GM12878 (cell line): ENCODE measurements around the gene KBTBD8. TPM values are rescaled to one million over a fixed set of nuclear protein-coding genes. Genes with fewer than 3 reads are reported as not detected.

Source experiments
- ATAC-seq: fragments of 200-7000 bp; cut with Tn5 transposase; 3 replicates; pipeline ENCODE4 v1.9.1; 2020; ENCODE audit warnings: mild to moderate bottlenecking, moderate library complexity
- BruUV-seq: library from RNA; stranded (reverse); fragments of 400-500 nt; replicated peaks from 2 replicates; lab custom pipeline; 2021; lab: Mats Ljungman, UMichigan
- CTCF ChIA-PET: fragments of 300-600 bp; sonication (Branson Sonifier 250); formaldehyde crosslinking; extraction: SDS; loops from one replicate; lab custom pipeline; 2021; ENCODE audit warnings: inconsistent platforms; lab: Yijun Ruan, JAX
- POLR2A ChIA-PET: fragments of 350-600 bp; formaldehyde crosslinking; extraction: SDS; loops from one replicate; lab custom pipeline; 2021; ENCODE audit warnings: inconsistent platforms; lab: Charles Lee
- RAD21 ChIA-PET: fragments of 300-600 bp; sonication (Branson Sonifier 250); formaldehyde crosslinking; loops from one replicate; lab custom pipeline; 2023; ENCODE audit warnings: antibody characterized with exemption; ENCODE audit not compliant: unreplicated experiment; lab: Charles Lee
- SMC1A ChIA-PET: fragments of 300-600 bp; sonication (Branson Sonifier 250); formaldehyde crosslinking; loops from one replicate; lab custom pipeline; 2023; ENCODE audit not compliant: unreplicated experiment, uncharacterized antibody; lab: Charles Lee
- DNase-seq: peaks from one replicate; pipeline ENCODE4 v3.0.0-alpha.2; 2011; ENCODE audit warnings: low read depth, low spot score
- FAIRE-seq: peaks from 3 replicates; lab custom pipeline; 2011; peaks lifted over from hg19 to GRCh38; lab: Jason Lieb, UNC
- H2AFZ ChIP-seq: 2 replicates; pipeline ENCODE4 v1.6.0; 2011; ENCODE audit warnings: low read depth, low read length, control low read depth; ENCODE audit not compliant: control insufficient read depth
- H3K27ac ChIP-seq: 2 replicates; pipeline ENCODE4 v1.5.1; 2011; ENCODE audit warnings: control low read depth; ENCODE audit not compliant: control insufficient read depth, insufficient read depth
- H3K27me3 ChIP-seq, 2 experiments: replicated peaks in 1 of 2; 2 replicates each; pipeline versions ENCODE4 v1.6.0 to v1.6.1; 2011; ENCODE audit warnings: low read length in 1 of 2; ENCODE audit not compliant: control insufficient read depth in 2 of 2, insufficient read depth in 2 of 2
- H3K36me3 ChIP-seq, 2 experiments: 2 replicates each; pipeline ENCODE4 v1.5.1; 2011; ENCODE audit warnings: low read length in 1 of 2; ENCODE audit not compliant: control insufficient read depth in 2 of 2, insufficient read depth in 2 of 2
- H3K4me1 ChIP-seq: 2 replicates; pipeline ENCODE4 v1.6.1; 2011; ENCODE audit warnings: mild to moderate bottlenecking, low read length, moderate library complexity, mixed read lengths; ENCODE audit not compliant: control insufficient read depth, insufficient read depth
- H3K4me2 ChIP-seq: 2 replicates; pipeline ENCODE4 v1.6.0; 2011; ENCODE audit warnings: control low read depth; ENCODE audit not compliant: control insufficient read depth, insufficient read depth
- H3K4me3 ChIP-seq: fragments of 200-600 bp; sonication (generic); 2 replicates; pipeline ENCODE4 v1.5.1; 2016
- H3K79me2 ChIP-seq: 2 replicates; pipeline ENCODE4 v1.6.0; 2011; ENCODE audit warnings: low read length; ENCODE audit not compliant: control insufficient read depth, insufficient read depth
- H3K9ac ChIP-seq: 2 replicates; pipeline ENCODE4 v1.8.0; 2011; ENCODE audit warnings: low read length, control low read depth, mixed read lengths; ENCODE audit not compliant: control insufficient read depth, insufficient read depth
- H3K9me3 ChIP-seq: replicated peaks from 3 replicates; pipeline ENCODE4 v1.5.1; 2011; ENCODE audit warnings: mild to moderate bottlenecking, low read length; ENCODE audit not compliant: control insufficient read depth, insufficient read depth
- H4K20me1 ChIP-seq: 2 replicates; pipeline ENCODE4 v1.6.0; 2011; ENCODE audit not compliant: control insufficient read depth, insufficient read depth
- CBX5 ChIP-seq: sonication (generic); IDR thresholded peaks from 2 replicates; pipeline ENCODE4 v1.6.1; 2016; ENCODE audit warnings: low read depth, moderate library complexity, mild to moderate bottlenecking, inconsistent platforms
- EP300 ChIP-seq, 2 experiments: fragments of 150-350 bp in 1 of 2; IDR thresholded peaks; 2 replicates each; pipeline ENCODE4 v1.6.1; 2011 to 2012; ENCODE audit warnings: low read depth in 2 of 2, low read length in 2 of 2, borderline replicate concordance in 1 of 2, improper control_type of control experiment in 1 of 2, inconsistent platforms in 1 of 2; ENCODE audit not compliant: control insufficient read depth in 1 of 2
- FOXM1 ChIP-seq: IDR thresholded peaks from 2 replicates; pipeline ENCODE4 v1.6.1; 2012; ENCODE audit warnings: low read depth, mild to moderate bottlenecking, inconsistent platforms, low read length, moderate library complexity
- IKZF2 ChIP-seq, 2 experiments: fragments of 450-650 bp; IDR thresholded peaks; 2 replicates each; pipeline ENCODE4 v1.6.1; 2017; ENCODE audit warnings: mild to moderate bottlenecking in 2 of 2, moderate library complexity in 2 of 2
- JUNB ChIP-seq: IDR thresholded peaks from 2 replicates; pipeline ENCODE4 v1.6.1; 2016; ENCODE audit warnings: antibody characterized with exemption, mild to moderate bottlenecking
- JUND ChIP-seq: IDR thresholded peaks from 2 replicates; pipeline ENCODE4 v1.6.1; 2012; ENCODE audit warnings: low read depth, mild to moderate bottlenecking, low read length, improper control_type of control experiment, moderate library complexity
- KAT2A ChIP-seq: conservative IDR thresholded peaks from 2 replicates; pipeline ENCODE4 v1.6.1; 2011; ENCODE audit warnings: low read depth, low read length; ENCODE audit not compliant: control insufficient read depth
- MTA2 ChIP-seq: fragments of 450-650 bp; IDR thresholded peaks from 2 replicates; pipeline ENCODE4 v1.6.1; 2016; ENCODE audit warnings: low read depth, mild to moderate bottlenecking, moderate library complexity
- MYB ChIP-seq: fragments of 150-350 bp; IDR thresholded peaks from 2 replicates; pipeline ENCODE4 v1.6.1; 2014; ENCODE audit warnings: mild to moderate bottlenecking, low read depth, low read length, borderline replicate concordance
- NBN ChIP-seq: fragments of 450-650 bp; IDR thresholded peaks from 2 replicates; pipeline ENCODE4 v1.6.1; 2016
- PKNOX1 ChIP-seq: fragments of 450-650 bp; IDR thresholded peaks from 2 replicates; pipeline ENCODE4 v1.6.1; 2016; ENCODE audit warnings: mild to moderate bottlenecking
- POLR2AphosphoS5 ChIP-seq: IDR thresholded peaks from 2 replicates; pipeline ENCODE4 v1.6.1; 2011; ENCODE audit warnings: mild to moderate bottlenecking, low read length, inconsistent platforms
- RAD51 ChIP-seq: fragments of 450-650 bp; IDR thresholded peaks from 2 replicates; pipeline ENCODE4 v1.6.1; 2016; ENCODE audit warnings: moderate library complexity, mild to moderate bottlenecking, inconsistent platforms
- RUNX3 ChIP-seq: IDR thresholded peaks from 2 replicates; pipeline ENCODE4 v1.6.1; 2012; ENCODE audit warnings: low read length, inconsistent platforms
- SREBF1 ChIP-seq: IDR thresholded peaks from 2 replicates; pipeline ENCODE4 v1.6.1; 2012; ENCODE audit warnings: mild to moderate bottlenecking, low read length
- TCF12 ChIP-seq: IDR thresholded peaks from 2 replicates; pipeline ENCODE4 v1.6.1; 2011; ENCODE audit warnings: low read depth, mild to moderate bottlenecking, low read length
- ZBED1 ChIP-seq: IDR thresholded peaks from 2 replicates; pipeline ENCODE4 v1.6.1; 2016; ENCODE audit warnings: borderline replicate concordance
- ZNF384 ChIP-seq: IDR thresholded peaks from 2 replicates; pipeline ENCODE4 v1.6.1; 2012; ENCODE audit warnings: low read depth, mild to moderate bottlenecking, low read length, improper control_type of control experiment, borderline replicate concordance
- WGBS: methylation state at CpG from one replicate; pipeline ENCODE4 v1.1.6; 2016; ENCODE audit warnings: low lambda C conversion rate; ENCODE audit not compliant: insufficient replicate concordance, insufficient coverage; ENCODE audit errors: missing lambda C conversion rate; 5-methylcytosine and 5-hydroxymethylcytosine counted together
- in situ Hi-C: fragments of 300-500 bp; cut with MboI; formaldehyde crosslinking; loops from 9 replicates; pipeline ENCODE4 v1.14.3; 2018; ENCODE audit warnings: mixed read lengths
- intact Hi-C: fragments of 100-400 bp; cut with micrococcal nuclease; formaldehyde crosslinking; loops from one replicate; pipeline ENCODE4 v1.14.2; 2022; ENCODE audit not compliant: unreplicated experiment
- polyA plus RNA-seq, 11 experiments: library from polyadenylated mRNA; depleted of rRNA in 4 of 11; unstranded in 6 of 11; stranded (reverse) in 5 of 11; fragments of >200 nt; fragmentation: Nextera tagmentation in 4 of 11; fragmentation: Illumina TruSeq in 1 of 11; extraction: Ambion mirVana in 4 of 11; extraction: Trizol in 1 of 11; gene quantifications; 1 replicate in 1 of 11; 2 replicates in 10 of 11; pipeline versions ENCODE4 v1.2.1 to v1.2.3, GENCODE V29; 2011 to 2016; ENCODE audit warnings: inconsistent platforms in 2 of 11, missing spikeins in 2 of 11, low read depth in 1 of 11
- total RNA-seq, 4 experiments: library from RNA; depleted of rRNA in 3 of 4; stranded (reverse); fragments of >200 nt in 3 of 4; fragmentation: Illumina TruSeq in 1 of 4; extraction: Trizol in 1 of 4; gene quantifications; 2 replicates each; pipeline versions ENCODE4 v1.2.1 to v1.2.3, GENCODE V29; 2013 to 2021
- TF ChIP-seq, protein P1 (sequence below): fragments of 150-350 bp; IDR thresholded peaks from 2 replicates; pipeline ENCODE4 v1.6.1; 2016; ENCODE audit warnings: low read depth, low read length

KBTBD8 gene
- total and polyA plus RNA-seq, 10 of the 15 experiments (the other 5 are each of a cell fraction or from before 2014, with no cell fraction given), result 8.5 to 44.4 (median 19.3) TPM

DNA sequence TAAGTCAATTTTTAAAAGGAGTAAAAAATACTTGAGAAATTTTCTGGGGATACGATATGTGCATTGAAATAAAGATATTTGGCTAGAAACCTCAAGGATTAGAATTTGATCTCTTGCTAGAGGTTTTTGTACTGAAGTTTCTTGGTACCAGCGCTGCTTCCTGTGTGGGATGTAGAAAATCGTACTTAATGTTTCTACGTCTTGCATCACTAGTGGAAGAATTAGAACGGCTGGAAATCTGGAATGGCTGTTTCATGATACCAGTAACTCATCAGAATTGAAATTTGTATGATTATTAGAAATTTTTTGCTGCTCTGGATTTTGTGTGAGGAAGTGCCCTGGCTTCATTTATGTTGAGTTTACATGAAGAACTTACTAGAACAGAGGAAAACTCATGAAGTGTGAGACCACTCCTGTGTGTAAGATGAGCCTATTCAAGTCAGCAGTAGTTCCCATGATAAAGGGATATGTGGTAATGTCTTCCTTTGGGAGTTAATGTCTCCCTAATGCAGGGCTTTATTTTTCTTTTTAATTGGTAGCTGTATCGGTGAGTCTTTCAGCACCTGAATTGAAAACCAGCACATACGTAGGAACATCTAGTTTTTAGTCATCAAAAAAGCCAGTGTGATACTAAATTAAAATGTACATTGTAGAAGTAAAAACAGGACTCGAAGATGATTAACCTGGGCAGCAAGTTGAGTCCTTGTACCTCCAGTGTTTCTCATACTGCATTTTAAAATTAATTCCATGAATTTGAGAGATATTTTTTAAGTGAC, 3.2 kb downstream of the KBTBD8 start:
- Histone ChIP-seq H3K27ac (peak overlapping the region; percentile 74), H3K4me2 (peak overlapping the region; percentile 75), H3K9ac (peak overlapping the region; percentile 58), H3K4me1 (peaks cover 8% of the 10 kb centered on the region; the same call in 1 of the 2 replicates), H4K20me1 (no peaks in the 10 kb centered on the region), H3K9me3 (no peaks in the 10 kb centered on the region), H2AFZ (no peak overlapping the region), H3K36me3 (peaks cover 3 to 15% of the 10 kb centered on the region in 2 experiments), H3K79me2 (peaks cover 67% of the 10 kb centered on the region), H3K27me3 (no peaks in the 10 kb centered on the region), H3K4me3 (peak overlapping the region; percentile 62)
- CTCF ChIA-PET, result interaction anchor here (1.0 kb wide), 1 partner anchor 10 kb away, joined by 4 read pairs; no protein-coding TSS in a partner anchor
- POLR2A ChIA-PET, result interaction anchor here (1.2 kb wide), 1 partner anchor 47 kb away, joined by 3 read pairs; no protein-coding TSS in a partner anchor
- ATAC-seq (no peak), DNase-seq (no peak), FAIRE-seq (no peak)
- intact Hi-C loops, result loop anchor here (10.0 kb wide), 1 partner anchor 526 kb away; no protein-coding TSS in a partner anchor
- SMC1A ChIA-PET, result interaction anchor here (1.0 kb wide), 1 partner anchor 46 kb away, joined by 3 read pairs; no protein-coding TSS in a partner anchor
- 14% methylated on average over 8 of the region's 8 CpGs for WGBS
- RAD21 ChIA-PET, result no interaction called here
- in situ Hi-C loops, result no loop called here
- BruUV-seq, result TSS peak; percentile 28
- TF ChIP-seq MYB, result no peak
- TF ChIP-seq SREBF1, result no peak
- no peak for TF ChIP-seq FOXM1
- TF ChIP-seq RUNX3, result no peak
- TF ChIP-seq EP300 (IDR thresholded peaks at IDR 0.05; ENCODE audit: borderline replicate concordance in 1 of 2, control insufficient read depth in 1 of 2, low read depth in 2 of 2, low read length in 2 of 2), result 0 out of 4 replicates have a peak, but pooled peaks of 1 of the 2 experiments have one; percentile 20
- peak; percentile 75 for TF ChIP-seq JUNB
- TF ChIP-seq JUND, result no peak
- TF ChIP-seq, protein P1, sequence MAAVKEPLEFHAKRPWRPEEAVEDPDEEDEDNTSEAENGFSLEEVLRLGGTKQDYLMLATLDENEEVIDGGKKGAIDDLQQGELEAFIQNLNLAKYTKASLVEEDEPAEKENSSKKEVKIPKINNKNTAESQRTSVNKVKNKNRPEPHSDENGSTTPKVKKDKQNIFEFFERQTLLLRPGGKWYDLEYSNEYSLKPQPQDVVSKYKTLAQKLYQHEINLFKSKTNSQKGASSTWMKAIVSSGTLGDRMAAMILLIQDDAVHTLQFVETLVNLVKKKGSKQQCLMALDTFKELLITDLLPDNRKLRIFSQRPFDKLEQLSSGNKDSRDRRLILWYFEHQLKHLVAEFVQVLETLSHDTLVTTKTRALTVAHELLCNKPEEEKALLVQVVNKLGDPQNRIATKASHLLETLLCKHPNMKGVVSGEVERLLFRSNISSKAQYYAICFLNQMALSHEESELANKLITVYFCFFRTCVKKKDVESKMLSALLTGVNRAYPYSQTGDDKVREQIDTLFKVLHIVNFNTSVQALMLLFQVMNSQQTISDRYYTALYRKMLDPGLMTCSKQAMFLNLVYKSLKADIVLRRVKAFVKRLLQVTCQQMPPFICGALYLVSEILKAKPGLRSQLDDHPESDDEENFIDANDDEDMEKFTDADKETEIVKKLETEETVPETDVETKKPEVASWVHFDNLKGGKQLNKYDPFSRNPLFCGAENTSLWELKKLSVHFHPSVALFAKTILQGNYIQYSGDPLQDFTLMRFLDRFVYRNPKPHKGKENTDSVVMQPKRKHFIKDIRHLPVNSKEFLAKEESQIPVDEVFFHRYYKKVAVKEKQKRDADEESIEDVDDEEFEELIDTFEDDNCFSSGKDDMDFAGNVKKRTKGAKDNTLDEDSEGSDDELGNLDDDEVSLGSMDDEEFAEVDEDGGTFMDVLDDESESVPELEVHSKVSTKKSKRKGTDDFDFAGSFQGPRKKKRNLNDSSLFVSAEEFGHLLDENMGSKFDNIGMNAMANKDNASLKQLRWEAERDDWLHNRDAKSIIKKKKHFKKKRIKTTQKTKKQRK, result no peak
- TF ChIP-seq KAT2A, result no peak
- TF ChIP-seq TCF12, result no peak
- no peak for TF ChIP-seq ZNF384
- no peak for TF ChIP-seq RAD51
- TF ChIP-seq ZBED1, result no peak
- peak in 1 of 2 experiments; percentile 43; a peak in 1 of 4 replicates for TF ChIP-seq IKZF2 (IDR thresholded peaks at IDR 0.05)
- peak; percentile 53 for TF ChIP-seq MTA2
- TF ChIP-seq CBX5, result no peak
- no peak for TF ChIP-seq POLR2AphosphoS5
- TF ChIP-seq NBN, result no peak
- no peak for TF ChIP-seq PKNOX1
